GM23248 (cell line): ENCODE measurements around the gene LMO7. TPM values are rescaled to one million over a fixed set of nuclear protein-coding genes. Genes with fewer than 3 reads are reported as not detected.

Source experiments
- DNase-seq: peaks from one replicate; pipeline ENCODE4 v3.0.0-alpha.2; 2015
- H2AFZ ChIP-seq: fragments of 200-600 bp; sonication (generic); 2 replicates; pipeline ENCODE4 v1.6.1; 2016; ENCODE audit warnings: antibody characterized with exemption
- H3F3A ChIP-seq: fragments of 200-600 bp; sonication (generic); 2 replicates; pipeline ENCODE4 v1.6.1; 2016; ENCODE audit warnings: mild to moderate bottlenecking, antibody characterized with exemption, mixed run types; ENCODE audit not compliant: insufficient read depth
- H3K27ac ChIP-seq: fragments of 200-600 bp; sonication (generic); 2 replicates; pipeline ENCODE4 v1.5.1; 2016; ENCODE audit warnings: mild to moderate bottlenecking
- H3K27me3 ChIP-seq: fragments of 200-600 bp; sonication (generic); replicated peaks from 2 replicates; pipeline ENCODE4 v1.6.1; 2016; ENCODE audit warnings: mild to moderate bottlenecking; ENCODE audit not compliant: insufficient read depth
- H3K36me3 ChIP-seq: fragments of 200-600 bp; sonication (generic); 2 replicates; pipeline ENCODE4 v1.6.1; 2016; ENCODE audit warnings: low read depth, mild to moderate bottlenecking
- H3K4me1 ChIP-seq: fragments of 200-600 bp; sonication (generic); 2 replicates; pipeline ENCODE4 v1.6.1; 2016; ENCODE audit warnings: mild to moderate bottlenecking; ENCODE audit not compliant: insufficient read depth
- H3K4me2 ChIP-seq: fragments of 200-600 bp; sonication (generic); one replicate; pipeline ENCODE4 v1.6.1; 2016; ENCODE audit warnings: mild to moderate bottlenecking; ENCODE audit not compliant: unreplicated experiment
- H3K4me3 ChIP-seq: fragments of 200-600 bp; sonication (generic); 2 replicates; pipeline ENCODE4 v1.5.1; 2016; ENCODE audit warnings: mild to moderate bottlenecking
- H3K79me2 ChIP-seq: fragments of 200-600 bp; sonication (generic); 2 replicates; pipeline ENCODE4 v1.6.1; 2016; ENCODE audit warnings: mild to moderate bottlenecking; ENCODE audit not compliant: insufficient read depth
- H3K9ac ChIP-seq: fragments of 200-600 bp; sonication (generic); 2 replicates; pipeline ENCODE4 v1.6.1; 2016; ENCODE audit warnings: mild to moderate bottlenecking
- H3K9me2 ChIP-seq: fragments of 200-600 bp; sonication (generic); 2 replicates; pipeline ENCODE4 v1.6.1; 2016; ENCODE audit warnings: mixed run types, mild to moderate bottlenecking, moderate library complexity; ENCODE audit not compliant: insufficient read depth
- H3K9me3 ChIP-seq: fragments of 200-600 bp; sonication (generic); one replicate; pipeline ENCODE4 v1.6.1; 2017; ENCODE audit warnings: low read depth
- H4K20me1 ChIP-seq: fragments of 200-600 bp; sonication (generic); 2 replicates; pipeline ENCODE4 v1.6.0; 2016; ENCODE audit not compliant: insufficient read depth
- EZH2 ChIP-seq: fragments of 200-600 bp; sonication (generic); IDR thresholded peaks from 2 replicates; pipeline ENCODE4 v1.6.1; 2018; ENCODE audit warnings: antibody characterized with exemption, mild to moderate bottlenecking; ENCODE audit not compliant: insufficient read depth, poor library complexity, severe bottlenecking
- EZH2phosphoT487 ChIP-seq: fragments of 200-600 bp; sonication (generic); IDR thresholded peaks from 2 replicates; pipeline ENCODE4 v1.6.1; 2018; ENCODE audit warnings: antibody characterized with exemption, moderate library complexity, mild to moderate bottlenecking, low read depth; ENCODE audit not compliant: insufficient read depth
- WGBS, 2 experiments: methylation state at CpG; one replicate each; pipeline ENCODE4 v1.1.6; 2015 to 2017; ENCODE audit warnings: low lambda C conversion rate in 2 of 2, low coverage in 1 of 2; ENCODE audit errors: missing lambda C conversion rate in 2 of 2; 5-methylcytosine and 5-hydroxymethylcytosine counted together
- in situ Hi-C: fragments of 300-500 bp; cut with MboI; formaldehyde crosslinking; loops from 2 replicates; pipeline ENCODE4 v1.15.0; 2020
- polyA plus RNA-seq: library from polyadenylated mRNA; unstranded; fragments of >200 nt; fragmentation: Nextera tagmentation; extraction: Ambion mirVana; gene quantifications from 2 replicates; pipeline ENCODE4 v1.2.1, GENCODE V29; 2016
- total RNA-seq: library from RNA; depleted of rRNA; stranded (reverse); fragments of >200 nt; shearing (Covaris generic); gene quantifications from 2 replicates; pipeline ENCODE4 v1.2.3, GENCODE V29; 2014

The LMO7 gene
- total and polyA plus RNA-seq, 2 experiments from 2014 or later, result 288 to 318 TPM

DNA sequence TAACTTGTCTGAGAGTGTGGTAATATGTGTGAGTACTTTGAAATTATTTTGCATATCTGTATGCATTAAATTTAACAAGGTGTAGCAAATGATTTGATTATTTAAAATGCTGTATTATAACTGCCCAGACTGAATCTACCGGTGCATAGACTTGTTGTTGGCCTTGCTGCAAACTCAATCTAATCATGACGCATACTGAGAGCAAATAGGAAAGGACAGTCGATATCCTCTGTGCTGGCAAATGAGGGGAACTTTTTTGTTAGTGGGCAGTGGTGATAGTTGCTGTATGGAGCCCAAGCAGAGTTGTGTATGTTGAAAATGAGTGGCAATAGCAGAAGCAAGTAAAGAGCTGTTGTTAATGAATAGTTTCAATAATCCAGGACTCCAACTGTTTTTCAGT lies 127.4 kb downstream of the LMO7 start:
- peaks cover 43% of the 10 kb centered on the region for H3K4me1 ChIP-seq
- TF ChIP-seq EZH2phosphoT487 (no peak), EZH2 (no peak)
- H3K4me3 ChIP-seq, result no peak overlapping the region
- H2AFZ ChIP-seq, result no peak overlapping the region
- peaks cover 100% of the 10 kb centered on the region for H3K79me2 ChIP-seq
- no peaks in the 10 kb centered on the region for H3K9me2 ChIP-seq
- H3K36me3 ChIP-seq, result peaks cover 15% of the 10 kb centered on the region
- WGBS, 2 experiments, result 98 to 100% methylated on average over 3 of the region's 3 CpGs
- no peak overlapping the region for H3K9ac ChIP-seq
- in situ Hi-C loops, result no loop called here
- no peak for DNase-seq
- H3F3A ChIP-seq, result peaks cover 39% of the 10 kb centered on the region
- H3K27ac ChIP-seq, result 0 out of 2 replicates have a peak overlapping the region, but pooled peaks have one; percentile 67
- H4K20me1 ChIP-seq, result peaks cover 5% of the 10 kb centered on the region; the same call in 1 of the 2 replicates
- peak overlapping the region; percentile 92 for H3K4me2 ChIP-seq
- no peaks in the 10 kb centered on the region for H3K9me3 ChIP-seq
- H3K27me3 ChIP-seq, result no peaks in the 10 kb centered on the region

GRCh38 chr13:75764251-75764925 lies 128.3 kb downstream of the LMO7 start:
- Histone ChIP-seq H3K36me3 (peaks cover 15% of the 10 kb centered on the region), H3K4me3 (no peak overlapping the region), H3K4me1 (peaks cover 50% of the 10 kb centered on the region), H3K9ac (no peak overlapping the region), H3F3A (peaks cover 36% of the 10 kb centered on the region), H3K27me3 (no peaks in the 10 kb centered on the region), H3K9me3 (no peaks in the 10 kb centered on the region), H3K79me2 (peaks cover 100% of the 10 kb centered on the region), H3K27ac (no peak overlapping the region), H2AFZ (no peak overlapping the region), H3K4me2 (no peak overlapping the region), H3K9me2 (no peaks in the 10 kb centered on the region), H4K20me1 (peaks cover 5% of the 10 kb centered on the region; the same call in 1 of the 2 replicates)
- TF ChIP-seq EZH2phosphoT487 (no peak), EZH2 (no peak)
- in situ Hi-C loops, result no loop called here
- DNase-seq, result no peak
- 95 to 98% methylated on average over 2 of the region's 2 CpGs for WGBS, 2 experiments

DNA sequence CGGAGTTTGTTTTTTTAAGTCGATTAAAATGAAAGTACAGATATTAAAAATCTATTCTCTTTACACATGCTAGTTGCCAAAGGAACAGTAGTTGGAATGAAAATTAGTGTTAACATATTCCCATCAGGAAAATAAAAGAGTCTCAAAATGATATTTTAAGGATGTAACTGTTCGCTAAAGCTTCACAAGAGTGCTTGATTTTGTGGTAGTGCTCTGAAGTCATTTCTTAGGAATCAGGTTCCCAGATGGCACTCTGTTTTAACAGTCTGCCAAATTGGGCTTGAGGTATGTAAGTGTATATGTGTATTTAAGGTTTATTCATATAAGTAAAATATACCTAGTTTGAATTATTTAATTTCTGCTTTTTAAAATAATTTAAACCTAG lies 128.8 kb downstream of the LMO7 start:
- no peak for DNase-seq
- H3K4me2 ChIP-seq, result no peak overlapping the region
- WGBS, 2 experiments, result 84 to 92% methylated on average over 3 of the region's 3 CpGs

GRCh38 chr13:75766636-75767035 lies 130.5 kb downstream of the LMO7 start:
- Histone ChIP-seq H3F3A (peaks cover 53% of the 10 kb centered on the region), H3K9me3 (no peaks in the 10 kb centered on the region), H3K79me2 (peaks cover 100% of the 10 kb centered on the region), H2AFZ (no peak overlapping the region), H3K9me2 (no peaks in the 10 kb centered on the region), H3K4me1 (peaks cover 58% of the 10 kb centered on the region), H3K27ac (no peak overlapping the region), H4K20me1 (no peaks in the 10 kb centered on the region; the same call in 1 of the 2 replicates), H3K4me2 (no peak overlapping the region), H3K4me3 (no peak overlapping the region), H3K27me3 (no peaks in the 10 kb centered on the region), H3K36me3 (peaks cover 15% of the 10 kb centered on the region), H3K9ac (no peak overlapping the region)
- WGBS, 2 experiments, result 96 to 98% methylated on average over 2 of the region's 2 CpGs
- TF ChIP-seq EZH2, result no peak
- no peak for TF ChIP-seq EZH2phosphoT487
- in situ Hi-C loops, result no loop called here
- DNase-seq, result no peak

More for the DNA sequence above, 128.8 kb downstream of the LMO7 start:
- Histone ChIP-seq H3K36me3 (peaks cover 15% of the 10 kb centered on the region), H3K9ac (no peak overlapping the region), H2AFZ (no peak overlapping the region), H3K79me2 (peaks cover 100% of the 10 kb centered on the region), H3K9me2 (no peaks in the 10 kb centered on the region), H3K4me3 (no peak overlapping the region), H3K4me1 (peaks cover 56% of the 10 kb centered on the region), H3F3A (peaks cover 40% of the 10 kb centered on the region), H3K9me3 (no peaks in the 10 kb centered on the region), H3K27ac (no peak overlapping the region), H4K20me1 (peaks cover 5% of the 10 kb centered on the region; the same call in 1 of the 2 replicates), H3K27me3 (no peaks in the 10 kb centered on the region)
- TF ChIP-seq EZH2phosphoT487, result no peak
- TF ChIP-seq EZH2, result no peak
- in situ Hi-C loops, result no loop called here
